ENCODE results near the gene BBS12. TPM values are rescaled to one million over a fixed set of nuclear protein-coding genes. Genes with fewer than 3 reads are reported as not detected.

BBS12 gene
- polyA plus RNA-seq, 1 donor: 7.8 TPM

DNA sequence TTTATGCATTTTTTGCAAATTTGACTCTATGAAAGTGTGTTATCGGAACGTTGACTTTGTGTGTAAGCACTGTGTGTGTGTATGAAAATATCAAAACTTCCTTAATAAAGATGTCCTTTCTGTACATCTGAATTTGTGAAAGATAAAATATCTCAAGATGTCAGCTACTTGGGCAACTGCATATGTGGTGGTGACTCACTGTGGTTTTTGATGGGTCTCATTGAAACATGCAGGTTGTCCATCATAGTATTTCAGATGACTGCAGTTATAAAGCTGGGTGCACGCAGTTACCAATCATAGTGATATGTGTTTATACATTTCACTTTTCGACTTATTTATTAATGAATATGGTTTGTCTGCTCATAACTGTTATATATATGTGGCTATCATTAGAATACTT is 19.7 kb upstream of the BBS12 start:
- Histone ChIP-seq H3K36me3 (ENCODE audit: control insufficient read depth, insufficient read depth, low read length) (no peaks in the 10 kb centered on the region), H3K9me3 (ENCODE audit: control insufficient read depth, low read depth, low read length) (no peaks in the 10 kb centered on the region), H3K27me3 (ENCODE audit: control insufficient read depth, insufficient read depth, low read length) (peaks cover 2% of the 10 kb centered on the region), H3K4me1 (ENCODE audit: control insufficient read depth, insufficient read depth, low read length) (no peaks in the 10 kb centered on the region), H3K4me3 (ENCODE audit: low read length) (no peak overlapping the region), H3K27ac (ENCODE audit: low read length) (no peak overlapping the region)
- 93% methylated on average over 3 of the region's 4 CpGs for WGBS (ENCODE audit: insufficient coverage, low lambda C conversion rate)
- DNase-seq: no peak

DNA sequence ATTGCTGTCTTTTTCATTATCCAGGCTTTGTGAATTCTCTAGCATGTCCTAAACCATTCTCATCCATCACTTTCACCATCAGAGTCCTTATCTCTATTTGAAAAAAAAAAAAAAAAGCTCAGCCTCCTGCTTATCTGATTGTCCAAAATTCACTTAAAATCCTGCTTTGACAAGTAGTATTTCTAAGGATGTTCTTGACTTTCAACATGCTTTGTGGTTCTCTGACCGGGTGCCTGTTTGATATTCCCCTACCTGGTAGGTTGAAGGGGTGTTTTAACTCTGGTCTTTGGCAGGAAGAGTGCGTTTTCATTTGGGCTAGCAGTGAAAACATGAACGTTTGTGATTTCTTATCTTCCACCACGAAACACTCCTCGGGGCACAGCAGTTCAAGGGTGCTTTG is 17.3 kb upstream of the BBS12 start:
- Histone ChIP-seq H3K27me3 (ENCODE audit: control insufficient read depth, insufficient read depth, low read length) (peaks cover 2% of the 10 kb centered on the region), H3K4me1 (ENCODE audit: control insufficient read depth, insufficient read depth, low read length) (no peaks in the 10 kb centered on the region), H3K9me3 (ENCODE audit: control insufficient read depth, low read depth, low read length) (no peaks in the 10 kb centered on the region), H3K4me3 (ENCODE audit: low read length) (no peak overlapping the region), H3K27ac (ENCODE audit: low read length) (no peak overlapping the region), H3K36me3 (ENCODE audit: control insufficient read depth, insufficient read depth, low read length) (no peaks in the 10 kb centered on the region)
- no peak for DNase-seq
- no CpG with 5 or more reads among the region's 5 CpGs for WGBS (ENCODE audit: insufficient coverage, low lambda C conversion rate)

DNA sequence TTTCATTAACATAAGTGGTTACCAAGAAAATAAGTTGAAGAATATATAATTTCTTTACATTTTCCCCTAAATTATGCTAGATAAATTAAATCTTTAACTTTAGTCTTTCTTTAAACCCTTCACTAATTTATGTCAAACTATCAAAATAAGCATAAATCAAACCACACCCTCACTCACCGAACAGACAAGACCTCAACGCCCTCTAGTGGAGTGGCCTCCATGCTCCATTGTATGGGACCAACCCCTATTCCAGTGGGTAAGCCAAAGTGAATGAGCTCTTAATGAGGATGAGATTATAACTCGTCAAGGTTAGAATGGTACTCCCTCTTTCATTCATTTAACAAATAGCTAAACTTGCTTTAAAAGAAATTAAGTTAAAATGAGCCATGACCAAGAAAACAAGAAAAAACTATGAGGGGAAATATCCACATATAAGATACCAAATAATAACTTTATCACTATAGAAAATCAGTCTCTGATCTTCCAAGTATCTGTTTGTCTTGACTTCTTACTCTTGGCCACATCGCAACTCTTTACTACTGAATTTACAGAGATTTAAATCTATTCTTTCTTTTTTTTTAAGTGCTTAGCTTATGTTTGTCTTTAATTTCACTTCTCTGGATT is 15.6 kb upstream of the BBS12 start:
- no peaks in the 10 kb centered on the region for H3K36me3 ChIP-seq (ENCODE audit: control insufficient read depth, insufficient read depth, low read length)
- H3K4me3 ChIP-seq (ENCODE audit: low read length): no peak overlapping the region
- 87% methylated on average over 1 of the region's 4 CpGs for WGBS (ENCODE audit: insufficient coverage, low lambda C conversion rate)
- H3K4me1 ChIP-seq (ENCODE audit: control insufficient read depth, insufficient read depth, low read length): no peaks in the 10 kb centered on the region
- H3K27ac ChIP-seq (ENCODE audit: low read length): no peak overlapping the region
- DNase-seq: peak; percentile 19 to 27
- H3K9me3 ChIP-seq (ENCODE audit: control insufficient read depth, low read depth, low read length): no peaks in the 10 kb centered on the region
- no peaks in the 10 kb centered on the region for H3K27me3 ChIP-seq (ENCODE audit: control insufficient read depth, insufficient read depth, low read length)

DNA sequence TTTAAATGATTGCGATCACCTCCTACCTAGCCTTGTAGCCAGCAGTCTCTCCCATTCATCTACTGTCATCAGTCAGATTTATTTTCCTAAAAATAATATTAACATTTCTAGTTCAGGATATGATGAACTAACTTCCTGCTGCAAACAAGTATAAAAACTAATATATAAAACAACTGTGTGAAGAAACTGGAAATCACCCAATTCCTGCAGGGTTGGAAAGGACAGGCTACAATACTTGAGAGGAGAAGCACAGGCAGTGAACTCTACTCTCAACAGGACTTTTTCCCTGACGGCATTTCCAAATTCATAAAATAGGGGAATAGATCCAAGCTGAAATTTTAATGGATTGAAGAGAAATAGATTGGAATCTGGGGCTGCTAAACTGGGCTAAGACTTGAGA is 14.2 kb upstream of the BBS12 start:
- Histone ChIP-seq H3K36me3 (ENCODE audit: control insufficient read depth, insufficient read depth, low read length) (no peaks in the 10 kb centered on the region), H3K27ac (ENCODE audit: low read length) (no peak overlapping the region), H3K4me3 (ENCODE audit: low read length) (no peak overlapping the region), H3K4me1 (ENCODE audit: control insufficient read depth, insufficient read depth, low read length) (no peaks in the 10 kb centered on the region), H3K27me3 (ENCODE audit: control insufficient read depth, insufficient read depth, low read length) (no peaks in the 10 kb centered on the region), H3K9me3 (ENCODE audit: control insufficient read depth, low read depth, low read length) (no peaks in the 10 kb centered on the region)
- no peak for DNase-seq
- WGBS (ENCODE audit: insufficient coverage, low lambda C conversion rate): 88% methylated on average over 1 of the region's 2 CpGs

DNA sequence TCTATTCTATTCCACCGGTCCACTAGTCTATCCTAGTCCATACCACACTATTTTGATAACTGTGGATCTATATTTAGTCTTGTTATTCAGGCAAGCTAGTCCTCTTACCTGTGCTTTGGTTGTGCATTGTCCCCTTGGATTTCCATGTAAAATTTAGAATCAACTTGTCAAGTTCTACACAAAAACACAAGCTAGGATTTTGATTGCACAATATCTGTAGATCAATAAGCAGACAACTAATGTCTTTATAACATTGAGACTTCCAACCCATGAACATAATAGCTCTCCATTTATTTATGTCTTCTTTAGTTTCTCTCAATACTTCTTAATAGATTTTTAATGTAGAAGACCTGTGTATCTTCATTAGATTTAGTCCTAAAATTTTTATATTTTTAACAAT is 10.2 kb upstream of the BBS12 start:
- no peak overlapping the region for H3K4me3 ChIP-seq (ENCODE audit: low read length)
- DNase-seq: no peak

DNA sequence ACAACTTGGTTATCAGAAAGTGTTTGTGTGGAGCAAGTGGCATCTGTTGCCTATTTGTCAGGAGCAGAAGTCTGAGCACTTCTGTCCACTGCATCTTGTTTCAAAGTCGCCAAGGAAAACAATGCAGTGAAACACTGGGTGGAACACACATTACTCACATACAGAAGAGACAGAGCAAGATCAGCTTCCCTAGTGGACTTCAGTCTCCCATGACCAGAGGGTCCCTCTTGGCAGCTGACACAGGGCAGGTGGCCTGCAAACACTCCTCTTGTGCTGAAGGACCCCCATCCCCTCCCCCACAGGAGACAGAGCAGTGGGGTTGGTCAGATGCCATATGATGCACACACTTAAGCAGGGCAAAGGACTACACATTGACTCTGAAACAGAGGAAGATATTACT is 3.6 kb upstream of the BBS12 start:
- Histone ChIP-seq H3K4me3 (ENCODE audit: low read length) (no peak overlapping the region), H3K27me3 (ENCODE audit: control insufficient read depth, insufficient read depth, low read length) (no peaks in the 10 kb centered on the region), H3K36me3 (ENCODE audit: control insufficient read depth, insufficient read depth, low read length) (no peaks in the 10 kb centered on the region), H3K4me1 (ENCODE audit: control insufficient read depth, insufficient read depth, low read length) (peaks cover 6% of the 10 kb centered on the region), H3K9me3 (ENCODE audit: control insufficient read depth, low read depth, low read length) (no peaks in the 10 kb centered on the region), H3K27ac (ENCODE audit: low read length) (no peak overlapping the region)
- WGBS (ENCODE audit: insufficient coverage, low lambda C conversion rate): no CpG with 5 or more reads among the region's 1 CpG
- no peak for DNase-seq

More for the DNA sequence above, 10.2 kb upstream of the BBS12 start:
- no CpG with 5 or more reads among the region's 1 CpG for WGBS (ENCODE audit: insufficient coverage, low lambda C conversion rate)
- no peak overlapping the region for H3K27ac ChIP-seq (ENCODE audit: low read length)
- no peaks in the 10 kb centered on the region for H3K36me3 ChIP-seq (ENCODE audit: control insufficient read depth, insufficient read depth, low read length)
- no peaks in the 10 kb centered on the region for H3K27me3 ChIP-seq (ENCODE audit: control insufficient read depth, insufficient read depth, low read length)
- no peaks in the 10 kb centered on the region for H3K4me1 ChIP-seq (ENCODE audit: control insufficient read depth, insufficient read depth, low read length)
- H3K9me3 ChIP-seq (ENCODE audit: control insufficient read depth, low read depth, low read length): no peaks in the 10 kb centered on the region

DNA sequence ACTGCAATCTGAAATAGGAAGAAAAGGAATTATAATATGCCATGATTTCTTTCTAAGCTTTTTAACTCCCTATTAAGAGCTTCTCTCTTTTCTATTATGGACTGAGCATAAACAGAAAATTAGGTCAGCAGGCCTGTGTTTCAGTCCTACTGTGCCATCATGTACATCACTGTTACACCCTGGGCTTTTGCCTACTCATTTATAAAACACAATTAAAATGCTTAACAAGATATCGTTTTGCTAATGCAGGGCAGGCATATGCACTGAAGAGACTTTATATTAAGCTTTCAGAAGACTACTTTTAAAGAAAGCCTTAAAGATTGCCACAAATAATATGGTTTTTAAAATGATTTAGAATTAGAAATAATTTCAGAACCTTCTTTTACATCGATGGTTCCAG is 828 bp upstream of the BBS12 start:
- Histone ChIP-seq H3K27ac (ENCODE audit: low read length) (peak overlapping the region; percentile 30), H3K4me1 (ENCODE audit: control insufficient read depth, insufficient read depth, low read length) (peaks cover 11% of the 10 kb centered on the region), H3K9me3 (ENCODE audit: control insufficient read depth, low read depth, low read length) (no peaks in the 10 kb centered on the region), H3K27me3 (ENCODE audit: control insufficient read depth, insufficient read depth, low read length) (no peaks in the 10 kb centered on the region), H3K36me3 (ENCODE audit: control insufficient read depth, insufficient read depth, low read length) (no peaks in the 10 kb centered on the region), H3K4me3 (ENCODE audit: low read length) (no peak overlapping the region)
- DNase-seq: no peak
- WGBS (ENCODE audit: insufficient coverage, low lambda C conversion rate): 100% methylated on average over 1 of the region's 2 CpGs

DNA sequence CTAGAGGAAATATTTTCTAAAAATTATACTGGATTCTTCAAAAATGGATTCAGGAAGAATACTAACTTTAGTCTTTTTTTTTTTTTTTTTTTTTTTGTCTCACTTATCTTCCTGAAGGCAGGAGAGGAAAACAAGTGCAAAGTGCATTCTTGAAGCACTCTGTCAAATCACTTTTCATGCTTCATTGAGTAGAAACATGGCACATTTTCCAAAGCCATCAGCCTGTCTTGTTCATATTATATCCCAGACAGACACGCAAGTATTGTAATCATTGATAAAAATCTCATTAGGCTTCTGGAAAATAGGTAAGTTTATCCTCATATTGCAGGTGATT is 1.2 kb downstream of the BBS12 start:
- H3K27ac ChIP-seq (ENCODE audit: low read length): peak overlapping the region; percentile 99
- peak in 1 of 2 donors; percentile 65 for DNase-seq
- no peaks in the 10 kb centered on the region for H3K36me3 ChIP-seq (ENCODE audit: control insufficient read depth, insufficient read depth, low read length)
- peaks cover 11% of the 10 kb centered on the region for H3K4me1 ChIP-seq (ENCODE audit: control insufficient read depth, insufficient read depth, low read length)
- H3K27me3 ChIP-seq (ENCODE audit: control insufficient read depth, insufficient read depth, low read length): no peaks in the 10 kb centered on the region
- H3K4me3 ChIP-seq (ENCODE audit: low read length): peak overlapping the region; percentile 79
- no CpG with 5 or more reads among the region's 1 CpG for WGBS (ENCODE audit: insufficient coverage, low lambda C conversion rate)
- no peaks in the 10 kb centered on the region for H3K9me3 ChIP-seq (ENCODE audit: control insufficient read depth, low read depth, low read length)

DNA sequence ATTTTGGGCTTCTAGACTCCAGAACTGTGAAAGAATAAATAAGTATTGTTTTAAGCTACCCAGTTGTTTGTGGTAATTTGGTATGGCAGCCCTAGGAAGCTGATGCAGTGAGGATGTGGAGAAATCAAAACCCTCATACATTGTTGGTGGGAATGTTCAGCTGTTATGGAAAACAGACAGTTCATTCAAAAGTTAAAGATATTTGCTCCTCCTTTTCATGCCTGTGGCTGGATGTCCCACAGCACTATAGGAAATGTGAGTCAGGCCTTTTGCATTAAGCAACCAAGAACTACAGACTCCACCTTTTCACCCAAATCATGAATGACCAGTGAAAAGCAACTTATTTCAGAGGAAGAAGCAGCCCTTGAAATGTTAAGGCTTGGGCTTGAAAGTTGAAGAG is 6.7 kb downstream of the BBS12 start:
- Histone ChIP-seq H3K4me1 (ENCODE audit: control insufficient read depth, insufficient read depth, low read length) (peaks cover 13% of the 10 kb centered on the region), H3K9me3 (ENCODE audit: control insufficient read depth, low read depth, low read length) (no peaks in the 10 kb centered on the region), H3K27ac (ENCODE audit: low read length) (no peak overlapping the region), H3K36me3 (ENCODE audit: control insufficient read depth, insufficient read depth, low read length) (peaks cover 17% of the 10 kb centered on the region), H3K4me3 (ENCODE audit: low read length) (no peak overlapping the region), H3K27me3 (ENCODE audit: control insufficient read depth, insufficient read depth, low read length) (no peaks in the 10 kb centered on the region)
- DNase-seq: no peak

DNA sequence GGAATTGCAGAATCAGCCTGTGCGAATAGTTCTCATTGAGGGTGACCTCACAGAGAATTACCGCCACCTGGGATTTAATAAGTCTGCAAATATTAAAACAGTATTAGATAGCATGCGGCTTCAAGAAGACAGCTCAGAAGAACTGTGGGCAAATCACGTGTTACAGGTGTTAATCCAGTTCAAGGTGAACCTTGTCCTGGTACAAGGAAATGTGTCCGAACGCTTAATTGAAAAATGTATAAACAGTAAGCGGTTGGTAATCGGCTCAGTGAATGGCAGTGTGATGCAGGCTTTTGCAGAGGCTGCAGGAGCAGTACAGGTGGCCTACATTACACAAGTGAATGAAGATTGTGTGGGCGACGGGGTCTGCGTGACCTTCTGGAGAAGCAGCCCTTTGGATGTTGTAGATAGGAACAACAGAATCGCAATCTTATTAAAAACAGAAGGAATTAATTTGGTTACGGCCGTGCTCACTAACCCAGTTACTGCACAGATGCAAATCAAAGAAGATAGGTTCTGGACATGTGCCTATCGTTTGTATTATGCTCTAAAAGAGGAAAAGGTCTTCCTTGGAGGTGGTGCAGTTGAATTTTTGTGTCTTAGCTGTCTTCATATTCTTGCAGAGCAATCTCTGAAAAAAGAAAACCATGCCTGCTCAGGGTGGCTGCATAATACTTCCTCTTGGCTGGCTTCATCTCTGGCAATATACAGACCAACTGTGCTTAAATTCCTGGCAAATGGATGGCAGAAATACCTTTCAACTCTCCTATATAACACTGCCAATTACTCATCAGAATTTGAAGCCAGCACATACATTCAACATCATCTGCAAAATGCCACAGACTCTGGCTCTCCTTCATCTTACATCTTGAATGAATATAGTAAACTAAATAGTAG is 10.7 kb downstream of the BBS12 start:
- H3K27me3 ChIP-seq (ENCODE audit: control insufficient read depth, insufficient read depth, low read length): no peaks in the 10 kb centered on the region
- no peaks in the 10 kb centered on the region for H3K9me3 ChIP-seq (ENCODE audit: control insufficient read depth, low read depth, low read length)
- H3K4me1 ChIP-seq (ENCODE audit: control insufficient read depth, insufficient read depth, low read length): peaks cover 21% of the 10 kb centered on the region
- H3K27ac ChIP-seq (ENCODE audit: low read length): peak overlapping the region; percentile 56
- H3K4me3 ChIP-seq (ENCODE audit: low read length): no peak overlapping the region
- DNase-seq: no peak
- peaks cover 17% of the 10 kb centered on the region for H3K36me3 ChIP-seq (ENCODE audit: control insufficient read depth, insufficient read depth, low read length)
- WGBS (ENCODE audit: insufficient coverage, low lambda C conversion rate): 67% methylated on average over 3 of the region's 15 CpGs

DNA sequence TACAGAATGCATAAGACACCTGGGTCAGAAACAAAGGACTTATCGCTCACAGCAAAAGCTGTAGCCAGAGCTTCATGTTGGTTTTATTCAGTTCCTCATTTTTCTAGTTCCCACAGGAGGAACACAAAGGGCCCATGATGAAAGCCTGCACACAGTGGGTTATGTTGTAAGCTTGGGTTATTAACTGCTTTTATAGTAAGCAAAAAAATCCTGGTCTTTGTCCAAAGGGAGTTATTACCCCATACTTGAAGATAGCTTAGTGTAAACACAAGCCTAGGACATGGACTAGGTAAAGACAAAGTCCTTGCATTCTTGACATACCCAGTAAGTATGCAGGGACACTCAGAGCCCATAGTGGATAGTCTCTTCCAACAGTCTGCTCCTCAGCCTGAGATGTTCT is 11.7 kb downstream of the BBS12 start:
- H3K27me3 ChIP-seq (ENCODE audit: control insufficient read depth, insufficient read depth, low read length): no peaks in the 10 kb centered on the region
- peak; percentile 77 to 92 for DNase-seq
- no peak overlapping the region for H3K4me3 ChIP-seq (ENCODE audit: low read length)
- H3K27ac ChIP-seq (ENCODE audit: low read length): peak overlapping the region; percentile 56
- no CpG with 5 or more reads among the region's 1 CpG for WGBS (ENCODE audit: insufficient coverage, low lambda C conversion rate)
- no peaks in the 10 kb centered on the region for H3K9me3 ChIP-seq (ENCODE audit: control insufficient read depth, low read depth, low read length)
- peaks cover 17% of the 10 kb centered on the region for H3K36me3 ChIP-seq (ENCODE audit: control insufficient read depth, insufficient read depth, low read length)
- peaks cover 21% of the 10 kb centered on the region for H3K4me1 ChIP-seq (ENCODE audit: control insufficient read depth, insufficient read depth, low read length)

Data from large intestine (tissue), 3 donors.